LNCaP clone FGC (cell line): ENCODE data around the gene MICAL2.

Experiments
- DNase-seq: peaks from one replicate; pipeline ENCODE4 v3.0.0-alpha.2; 2011; ENCODE audit warnings: low read depth
- H3K4me3 ChIP-seq: 2 replicates; pipeline ENCODE4 v1.5.1; 2011; ENCODE audit warnings: mild to moderate bottlenecking, low read depth, low read length, control low read depth
- CTCF ChIP-seq: IDR thresholded peaks from 2 replicates; pipeline ENCODE4 v1.5.1; 2012; ENCODE audit warnings: mild to moderate bottlenecking; ENCODE audit not compliant: control insufficient read depth, insufficient read depth; ENCODE audit errors: extremely low read depth

Gene MICAL2

DNA sequence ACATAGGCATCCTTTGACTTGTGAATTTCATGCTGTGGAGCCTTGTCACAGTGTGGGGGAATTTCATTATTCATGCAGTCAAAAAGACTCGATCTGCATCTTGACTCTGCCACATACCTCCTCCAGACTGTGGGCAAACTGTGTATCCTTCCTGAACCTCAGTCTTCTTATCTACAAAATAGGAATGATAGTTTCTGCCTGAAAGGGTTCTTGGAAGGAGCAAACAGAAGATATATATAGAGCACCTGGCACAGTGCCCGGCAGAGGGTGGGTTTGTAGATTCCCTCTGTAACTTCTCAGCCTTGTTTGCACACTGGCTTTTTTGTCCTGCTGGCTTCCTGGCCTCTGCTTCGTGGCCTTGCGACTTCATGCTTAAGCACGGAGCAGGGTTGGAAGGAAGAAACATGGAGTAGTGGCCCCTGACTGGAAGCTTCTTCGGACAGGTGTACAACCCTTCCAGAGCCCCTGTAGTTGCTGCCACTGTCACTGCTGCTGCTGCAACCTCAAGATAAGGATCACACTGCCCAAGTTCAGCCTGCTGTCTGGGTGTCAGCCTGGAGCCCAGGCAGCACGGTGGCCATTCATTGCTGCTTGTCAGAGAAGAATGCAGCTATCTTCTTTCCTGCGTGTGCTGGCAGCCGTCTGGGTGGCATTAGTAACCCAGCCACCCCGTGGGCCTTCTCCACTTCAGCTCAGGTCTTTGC lies 106.4 kb downstream of the MICAL2 start:
- H3K4me3 ChIP-seq = no peak overlapping the region
- no peak for DNase-seq
- TF ChIP-seq CTCF = no peak

DNA sequence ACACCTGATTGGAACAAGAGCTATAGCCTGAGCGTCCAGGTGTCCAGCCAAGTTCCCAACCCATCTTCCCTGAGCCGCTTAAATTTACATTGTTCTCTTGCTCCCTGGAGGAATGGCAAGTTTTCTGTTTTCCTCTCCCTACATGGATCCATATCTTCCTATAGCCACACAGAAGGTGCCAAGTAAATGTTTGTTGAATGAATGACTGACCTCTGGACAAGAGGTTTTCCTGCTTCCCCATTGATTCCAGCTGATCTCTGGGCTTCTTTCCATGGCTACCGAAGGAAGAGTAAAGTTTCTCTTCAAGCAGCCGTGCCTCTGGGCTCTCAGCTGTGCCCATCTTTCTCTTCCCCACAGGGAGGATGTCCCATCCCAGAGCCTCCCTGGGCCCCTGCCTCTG lies 107.5 kb downstream of the MICAL2 start:
- DNase-seq = no peak
- no peak overlapping the region for H3K4me3 ChIP-seq
- TF ChIP-seq CTCF = no peak

DNA sequence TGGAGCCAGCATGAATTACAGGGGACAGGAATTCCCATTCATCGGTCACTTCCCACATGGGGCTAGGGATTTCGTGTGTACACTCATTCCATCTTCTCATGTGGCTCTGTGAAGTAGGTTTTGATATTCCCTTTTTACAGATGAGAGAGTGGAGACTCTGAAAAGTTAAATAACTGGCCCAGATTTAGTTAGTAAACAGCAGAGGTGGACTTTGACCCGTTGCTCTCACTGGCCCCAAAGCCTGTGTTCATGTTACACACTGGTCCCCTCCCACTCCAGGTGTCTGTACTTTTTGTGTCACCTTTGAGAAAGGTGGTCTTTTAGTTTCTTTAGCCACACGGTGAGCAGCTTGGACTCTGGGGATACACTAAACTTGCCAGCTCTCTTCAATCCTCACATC lies 108.5 kb downstream of the MICAL2 start:
- no peak overlapping the region for H3K4me3 ChIP-seq
- no peak for TF ChIP-seq CTCF

GRCh38 chr11:12219757-12220156 lies 109.4 kb downstream of the MICAL2 start:
- no peak for DNase-seq
- no peak for TF ChIP-seq CTCF
- H3K4me3 ChIP-seq = no peak overlapping the region

More for the DNA sequence above, 108.5 kb downstream of the MICAL2 start:
- DNase-seq = no peak

- TF ChIP-seq CTCF = no peak
- no peak overlapping the region for H3K4me3 ChIP-seq
- no peak for DNase-seq
These were observed 109.9 kb downstream of the MICAL2 start for GRCh38 chr11:12220305-12220704.

DNA sequence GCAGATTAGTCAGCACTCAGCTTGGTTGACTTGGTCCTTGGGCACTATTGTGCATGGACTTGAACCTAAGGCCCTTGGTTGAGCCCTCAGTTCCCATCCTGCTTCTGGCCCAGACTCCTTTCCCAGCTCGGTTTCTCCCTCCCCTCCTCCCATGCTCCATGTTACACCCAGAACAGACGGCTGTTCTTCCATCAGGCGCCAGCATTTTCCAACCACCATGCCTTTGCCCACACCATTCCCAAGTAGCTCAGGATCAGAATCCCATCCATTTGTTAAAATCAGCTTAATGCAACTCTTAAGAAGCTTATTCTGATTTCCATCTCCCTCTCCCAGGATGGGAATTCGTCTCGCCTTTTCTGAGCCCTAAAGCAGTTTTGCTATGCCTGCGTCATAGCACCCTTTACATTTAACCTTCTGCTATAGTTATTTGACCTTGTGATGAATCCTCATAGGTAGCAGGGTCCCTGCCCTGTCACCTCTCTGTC lies 110.7 kb downstream of the MICAL2 start:
- TF ChIP-seq CTCF = no peak
- no peak for DNase-seq

More for the DNA sequence above, 110.7 kb downstream of the MICAL2 start:
- no peak overlapping the region for H3K4me3 ChIP-seq
